ENCODE data around the gene SH3D21.

Gene SH3D21

DNA sequence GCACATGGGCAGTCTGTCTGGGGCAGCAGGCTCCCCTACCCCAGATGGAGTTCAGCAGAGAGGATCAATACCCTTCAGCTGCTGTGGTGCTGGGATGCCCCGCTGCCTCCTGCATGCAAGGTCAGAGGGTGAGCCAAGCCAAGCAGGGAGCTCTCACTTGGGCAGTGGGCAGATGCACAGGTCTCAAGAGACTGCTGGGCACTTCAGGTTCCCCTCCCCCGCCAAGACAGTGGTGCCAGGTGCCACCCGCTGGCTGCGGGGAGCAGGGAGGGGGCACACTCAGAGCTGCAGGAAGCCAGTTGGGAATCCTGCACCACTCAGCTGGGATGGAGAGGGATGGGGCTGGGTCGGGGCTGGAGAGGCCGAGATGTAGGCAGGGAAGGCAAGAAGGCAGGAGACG lies 33.0 kb downstream of the SH3D21 start:
- DNase-seq, result no peak

GRCh38 chr1:36339615-36340014 lies 33.4 kb downstream of the SH3D21 start:
- DNase-seq, result no peak

DNA sequence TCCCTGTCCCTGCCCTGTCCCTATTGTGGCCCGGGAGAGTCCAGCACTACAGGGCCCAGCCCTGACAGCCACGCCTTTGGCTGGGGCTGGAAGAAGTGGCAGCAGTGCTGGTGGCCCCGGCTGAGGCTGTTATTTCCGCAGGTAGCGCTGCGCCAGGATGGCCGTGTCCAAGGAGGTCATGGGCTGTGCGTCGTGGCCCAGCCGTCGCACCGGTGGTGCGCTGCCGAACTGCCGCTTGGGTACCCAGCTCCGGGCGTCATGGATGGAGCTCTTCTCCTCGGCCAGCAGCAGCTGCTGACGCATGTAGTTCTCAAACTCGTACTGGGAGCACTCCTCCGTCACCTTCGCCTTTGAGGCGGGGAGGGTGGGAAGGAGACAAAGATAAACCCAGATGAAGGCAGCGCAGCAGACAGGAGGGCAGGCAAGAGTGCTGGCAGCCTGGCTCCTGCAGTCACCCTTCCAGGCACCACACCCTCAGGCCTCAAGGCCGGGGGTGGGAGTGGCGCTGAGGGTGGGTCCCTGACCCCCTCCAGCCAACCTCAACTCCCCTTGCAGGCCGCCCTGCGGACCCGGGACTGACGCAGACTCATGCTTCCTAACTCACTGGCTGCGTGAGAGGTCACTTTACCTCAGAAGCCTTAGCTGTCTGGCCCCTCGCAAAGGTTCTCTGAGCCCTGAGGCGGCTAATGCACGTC lies 35.6 kb downstream of the SH3D21 start:
- no peak for DNase-seq

DNA sequence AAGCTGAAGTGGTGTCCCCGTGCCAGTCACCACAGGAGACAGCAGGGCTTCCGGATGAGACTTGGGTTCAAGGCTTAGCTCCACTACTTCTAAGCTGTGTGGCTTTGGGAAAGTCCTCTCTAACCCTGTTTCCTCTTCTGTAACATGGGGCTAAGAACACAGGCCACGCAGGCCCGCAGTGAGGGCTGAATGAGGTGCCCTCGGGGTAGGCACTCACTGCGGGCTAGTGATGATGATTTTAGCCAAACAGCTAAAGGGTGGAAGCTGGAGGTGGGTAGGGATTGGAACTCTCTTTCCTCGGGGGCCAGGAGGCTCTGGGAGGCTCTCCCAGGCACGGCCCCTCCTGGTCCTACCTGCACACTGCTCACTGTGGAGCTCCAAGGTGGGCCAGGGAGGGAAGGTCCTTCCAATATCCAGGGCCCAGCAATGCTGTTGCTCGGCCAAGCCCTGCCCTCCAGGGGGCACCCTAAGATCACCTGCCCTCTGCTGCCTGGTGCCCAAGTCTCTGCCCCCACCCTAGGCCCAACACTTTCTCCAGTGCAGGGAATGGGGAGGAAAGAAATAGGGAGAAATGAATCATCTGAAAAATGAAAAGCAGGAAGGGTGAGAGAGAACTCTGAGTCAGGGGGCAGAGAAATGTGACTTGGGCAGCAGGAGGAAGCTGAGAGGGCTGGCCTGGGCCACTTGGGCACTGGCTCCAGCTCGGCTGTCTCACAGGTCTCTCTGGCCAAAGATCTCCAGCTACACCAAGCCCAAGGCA lies 36.4 kb downstream of the SH3D21 start:
- DNase-seq, result peak; percentile 63 to 68

DNA sequence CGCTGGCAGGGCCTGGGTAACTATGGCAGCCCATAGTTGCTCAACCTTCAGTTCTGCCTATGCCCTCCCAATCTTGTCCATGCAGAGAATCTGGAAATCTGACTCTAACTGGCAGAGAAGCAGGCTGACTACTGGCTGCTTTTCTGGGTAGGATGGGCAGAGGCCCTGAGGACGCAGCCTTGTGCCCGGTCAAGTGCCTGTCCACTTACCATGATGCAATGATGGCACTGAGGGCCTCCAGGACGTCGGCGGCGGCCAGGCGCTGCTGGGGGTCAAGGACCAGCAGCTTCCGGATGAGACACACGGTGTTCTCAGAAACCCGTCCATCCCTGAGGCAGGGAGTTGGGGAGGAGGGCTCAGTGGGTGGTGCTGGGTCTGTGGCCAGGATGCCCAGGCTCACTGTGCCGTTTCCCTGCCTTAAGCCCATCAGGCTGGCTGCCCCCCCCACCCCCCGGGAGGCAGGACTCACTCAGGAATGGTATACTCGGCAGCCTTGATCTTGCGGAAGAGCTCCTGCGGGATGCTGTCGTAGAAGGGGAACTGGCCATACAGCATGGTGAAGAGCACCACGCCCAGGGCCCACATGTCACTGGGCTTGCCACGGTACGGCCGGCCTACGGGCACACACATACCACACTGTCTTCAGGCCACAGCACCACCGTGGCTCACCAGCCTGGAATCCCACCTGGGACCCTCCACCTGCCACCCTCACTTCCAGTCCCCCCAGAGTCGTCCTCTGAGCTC lies 37.7 kb downstream of the SH3D21 start:
- DNase-seq, result no peak

DNA sequence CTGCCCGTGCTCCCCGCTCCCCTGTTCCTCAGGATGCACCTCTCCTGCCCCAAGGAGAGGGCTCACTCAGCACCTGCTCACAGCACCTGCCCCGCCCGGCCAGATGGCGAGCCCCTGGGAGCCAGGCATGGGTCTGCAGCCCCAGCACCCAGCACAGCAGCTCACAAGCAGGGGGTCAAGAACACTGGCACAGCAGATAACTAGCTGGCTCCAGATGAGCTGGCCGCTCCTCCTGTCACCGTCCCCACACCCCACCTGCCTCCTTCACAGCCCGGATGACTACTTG lies 38.2 kb downstream of the SH3D21 start:
- DNase-seq, result no peak

DNA sequence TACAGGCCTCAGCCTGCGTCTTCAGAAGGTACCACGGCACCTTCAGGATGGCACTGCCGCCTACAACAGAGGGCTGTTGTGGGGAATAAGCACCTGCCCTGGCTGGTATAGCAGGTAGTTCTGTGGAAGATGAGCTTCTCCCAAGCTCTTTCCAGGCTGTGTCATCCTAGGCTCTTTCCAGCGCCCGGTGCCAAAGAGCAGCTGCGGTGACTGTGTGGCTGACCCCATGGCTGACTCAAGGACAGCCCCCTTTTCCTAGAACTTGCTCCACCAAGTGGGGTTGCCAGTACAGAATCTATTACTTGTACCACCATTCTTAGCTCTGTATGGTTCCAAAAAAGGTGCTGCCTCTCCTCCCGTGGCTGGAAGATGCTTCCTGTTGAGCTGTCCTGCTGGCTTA lies 39.2 kb downstream of the SH3D21 start:
- no peak for DNase-seq

GRCh38 chr1:36346741-36347370 lies 40.7 kb downstream of the SH3D21 start:
- DNase-seq, result no peak

DNA sequence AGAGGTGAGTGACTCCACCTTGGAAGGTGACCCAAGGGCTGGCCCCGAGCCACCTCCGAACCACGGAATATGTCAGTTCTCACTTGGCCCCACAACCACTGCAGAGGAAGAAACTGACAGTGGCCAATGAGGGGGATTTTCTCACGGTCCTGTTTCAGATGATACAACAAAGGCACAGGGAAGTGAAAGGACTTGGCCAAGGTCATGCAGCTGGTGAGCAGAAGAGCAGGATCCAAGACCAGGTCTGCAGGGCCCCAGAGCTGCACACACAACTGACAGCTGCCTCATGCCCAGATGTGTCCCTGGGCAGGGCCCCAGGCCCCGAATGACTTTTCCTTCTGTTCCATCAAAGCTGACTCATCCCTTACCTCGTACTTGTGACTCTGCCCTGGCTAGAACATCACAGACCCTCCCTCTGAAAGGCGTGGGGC lies 43.1 kb downstream of the SH3D21 start:
- DNase-seq, result peak in 1 of 2 donors; percentile 24

- DNase-seq, result no peak
Observed at GRCh38 chr1:36349839-36350238, 43.7 kb downstream of the SH3D21 start.

GRCh38 chr1:36350659-36351226 lies 44.6 kb downstream of the SH3D21 start:
- DNase-seq, result peak; percentile 52 to 59

DNA sequence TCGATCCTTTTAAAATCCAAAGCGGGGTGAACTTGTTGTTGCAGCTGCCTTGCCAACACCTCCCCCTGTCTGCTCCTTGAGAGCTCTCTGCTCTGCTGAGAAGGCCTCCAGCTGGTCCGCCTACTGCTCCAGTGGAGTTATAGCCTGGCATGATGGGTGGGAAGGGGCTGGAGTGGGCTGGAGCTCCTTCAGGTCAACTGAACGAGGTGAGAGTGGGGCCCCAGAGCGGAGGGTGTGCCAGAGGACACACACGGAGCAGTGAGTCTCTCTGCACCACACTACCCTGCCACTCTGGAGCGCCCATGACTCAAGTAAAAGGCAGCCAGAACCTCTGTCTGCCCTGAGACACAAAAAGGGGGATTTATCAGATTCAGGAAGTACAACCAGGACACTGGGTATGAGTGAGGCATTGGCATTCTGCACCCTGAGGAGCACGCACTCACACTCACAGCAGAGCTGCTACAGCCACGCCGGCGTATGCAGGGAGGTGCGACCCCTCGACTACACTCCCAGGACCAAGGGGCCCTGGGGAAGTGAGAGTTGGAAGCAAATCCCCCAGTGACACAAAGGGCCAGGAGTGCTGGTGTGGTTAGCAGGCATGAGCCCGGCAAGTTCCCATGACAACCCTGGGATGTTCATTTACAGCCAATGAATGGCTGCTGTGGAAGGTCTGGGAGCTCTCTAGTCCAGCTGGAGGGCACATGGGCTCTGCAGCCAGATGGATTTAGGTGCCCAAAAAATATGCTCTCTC lies 45.2 kb downstream of the SH3D21 start:
- DNase-seq, result no peak

DNA sequence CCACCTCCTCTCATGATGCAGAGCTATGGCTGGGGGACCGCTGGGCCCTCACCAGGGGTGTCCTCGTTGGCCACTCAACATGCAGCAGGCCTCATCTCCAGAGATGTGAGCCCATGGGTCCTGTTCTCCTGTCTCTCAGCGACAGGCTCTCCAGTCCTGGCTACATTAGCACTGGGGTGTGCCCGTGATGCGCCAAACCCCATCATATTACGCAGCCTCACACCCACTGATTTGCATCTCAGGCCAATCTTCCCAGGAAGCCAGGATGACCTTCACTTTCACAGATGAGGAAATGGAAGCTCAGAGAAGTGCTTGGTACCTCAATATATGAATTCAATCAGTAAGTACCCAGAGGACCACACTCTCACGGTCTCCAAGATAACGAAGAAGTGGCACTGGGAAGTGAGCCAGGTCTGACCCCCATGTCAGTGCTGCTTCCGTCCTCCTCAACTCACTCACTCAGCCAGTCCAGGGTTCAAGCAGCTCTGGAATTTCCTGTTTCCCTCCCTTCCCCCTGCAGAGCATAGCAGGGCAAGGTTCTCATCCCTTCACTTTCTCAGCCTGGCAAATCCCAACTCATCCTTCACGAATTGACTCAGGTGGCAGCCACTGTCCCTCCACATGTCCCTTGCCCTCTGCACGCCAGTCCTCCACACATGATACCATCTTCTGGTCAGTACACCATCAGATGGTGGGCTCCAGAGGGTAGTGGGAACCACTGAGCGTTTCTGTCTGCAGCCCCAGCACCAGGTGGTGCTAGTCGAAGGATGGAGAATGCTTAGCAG lies 46.1 kb downstream of the SH3D21 start:
- DNase-seq, result no peak

DNA sequence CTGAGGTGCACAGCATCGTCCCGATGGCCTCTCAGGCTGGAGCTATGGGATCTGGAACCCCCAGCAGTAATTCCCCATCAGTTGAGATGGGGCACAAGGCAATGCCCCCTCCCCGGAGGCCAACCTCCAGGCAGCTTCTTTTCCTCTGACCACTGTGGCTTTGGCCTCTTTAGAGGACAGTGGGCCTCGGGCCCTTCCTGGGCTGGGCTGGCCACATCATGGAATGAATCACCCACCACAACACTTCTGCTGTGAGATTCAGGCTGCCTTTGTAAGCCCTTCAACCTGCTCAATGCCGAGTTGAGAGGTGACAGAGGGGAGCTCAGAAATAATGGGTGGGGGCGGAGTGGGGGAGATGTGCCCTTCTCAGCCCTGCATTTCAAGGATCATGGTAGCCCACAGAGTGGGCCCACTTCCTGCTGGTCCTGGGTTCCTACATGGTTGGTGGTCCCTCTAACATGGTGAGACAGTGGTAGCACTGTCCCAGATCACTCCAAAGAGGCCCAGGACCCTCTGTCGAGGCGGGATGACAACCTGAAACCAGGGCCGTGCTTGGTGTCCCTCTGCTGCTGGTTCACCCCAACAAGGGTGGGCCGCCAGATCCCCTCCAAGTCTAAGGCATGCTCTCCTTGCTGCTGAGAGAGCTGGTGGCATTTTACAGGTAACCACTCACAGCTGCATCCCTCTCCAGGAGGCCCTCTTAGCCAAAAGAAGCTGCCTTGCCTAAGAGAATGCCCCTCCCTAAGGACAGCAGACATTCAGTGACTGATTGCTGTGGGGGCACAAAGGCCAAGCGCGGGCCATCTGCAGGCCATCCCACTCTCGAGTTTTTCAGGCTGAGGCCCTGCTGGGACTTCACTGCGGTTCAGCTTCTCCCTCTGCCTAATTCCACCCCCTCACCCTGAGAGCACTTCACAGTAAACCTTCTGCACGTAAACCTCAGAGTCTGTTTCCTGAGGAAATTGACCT lies 47.0 kb downstream of the SH3D21 start:
- DNase-seq, result no peak

GRCh38 chr1:36354486-36354885 lies 48.3 kb downstream of the SH3D21 start:
- no peak for DNase-seq

- no peak for DNase-seq
Observed at GRCh38 chr1:36355811-36356210, 49.6 kb downstream of the SH3D21 start.

GRCh38 chr1:36358514-36359084 lies 52.4 kb downstream of the SH3D21 start:
- DNase-seq, result no peak

GRCh38 chr1:36359383-36359782 lies 53.2 kb downstream of the SH3D21 start:
- DNase-seq, result no peak

DNA sequence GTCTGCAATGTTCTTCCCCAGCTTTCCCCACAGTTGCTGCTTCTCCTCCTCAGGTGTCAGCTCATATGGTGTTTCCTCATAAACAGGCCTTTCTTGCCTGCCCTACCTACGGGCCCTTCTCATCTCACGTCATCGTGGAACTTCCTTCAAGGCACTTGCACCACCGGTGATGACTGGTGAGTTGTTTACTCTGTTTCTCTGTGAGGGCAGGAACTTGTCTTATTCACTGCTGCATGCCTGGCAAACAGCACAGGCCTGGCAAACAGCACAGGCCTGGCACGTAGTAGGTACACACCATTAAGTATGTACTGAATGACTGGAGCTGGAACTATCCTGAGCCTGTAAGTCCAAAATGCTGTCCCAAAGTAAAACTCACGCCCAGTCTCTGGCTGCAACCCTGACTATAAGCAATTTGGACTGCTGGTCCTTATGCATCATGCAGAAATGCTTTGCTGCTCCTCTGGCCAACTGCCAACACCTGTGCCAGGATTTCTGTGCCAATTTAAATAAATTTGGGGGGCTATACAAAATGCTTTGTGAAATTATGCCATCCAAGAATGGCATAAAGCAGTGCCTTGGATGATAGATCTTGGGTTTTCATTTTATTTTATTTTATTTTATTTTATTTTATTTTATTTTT lies 53.9 kb downstream of the SH3D21 start:
- DNase-seq, result peak; percentile 43 to 55

Data from CD4-positive, alpha-beta T cell treated with Interleukin-1 beta for 1 hour (primary cell).